Lung (tissue), 4 donors: ENCODE results near the gene ASAP3. TPM values are rescaled to one million over a fixed set of nuclear protein-coding genes. Genes with fewer than 3 reads are reported as not detected.

Source experiments
- polyA plus RNA-seq, 2 donors: library from polyadenylated mRNA; stranded (reverse); fragments of 200-250 nt; gene quantifications; one replicate each; pipeline ENCODE4 v1.2.1, GENCODE V29; 2013
- total RNA-seq, 2 donors: library from RNA; depleted of rRNA in 1 of 2; stranded (reverse); fragments of >200 nt in 1 of 2; gene quantifications; one replicate each; pipeline ENCODE4 v1.2.1, GENCODE V29; 2014 to 2021
- donor health status: Bipolar disorder and iron deficiency.
- donor health status: healthy.
- donor health status: DM: yes; HTN: yes; CAD: no.

Gene ASAP3
- total and polyA plus RNA-seq, 4 donors = 16.9 to 38.1 (median 30.0) TPM

Other genes starting within 250 kb of the ASAP3 start
- gene HNRNPR, start 139.9 kb downstream of the ASAP3 start, total RNA-seq = 100 to 1,000 TPM; 112 to 147 TPM
- 10 to 100 TPM; 54.2 to 77.8 TPM for gene HNRNPR, start 139.9 kb downstream of the ASAP3 start, polyA plus RNA-seq
- gene ZNF436, start 114.3 kb downstream of the ASAP3 start, total RNA-seq = 10 to 100 TPM in 1 of 2 donors, 1 to 10 TPM in 1; 8.9 to 30.9 TPM
- gene ZNF436, start 114.3 kb downstream of the ASAP3 start, polyA plus RNA-seq = 1 to 10 TPM; 2.1 to 4.2 TPM
- 10 to 100 TPM; 26.5 to 33.3 TPM for gene TCEA3, start 59.4 kb downstream of the ASAP3 start, total RNA-seq
- gene TCEA3, start 59.4 kb downstream of the ASAP3 start, polyA plus RNA-seq = 10 to 100 TPM; 10.3 to 37.5 TPM
- 1 to 10 TPM; 1.7 to 4.9 TPM for gene E2F2, start 47.1 kb upstream of the ASAP3 start, total RNA-seq
- 1 to 10 TPM in 1 of 2 donors, under 1 TPM in 1; 0.83 to 1.2 TPM for gene E2F2, start 47.1 kb upstream of the ASAP3 start, polyA plus RNA-seq
- 100 to 1,000 TPM; 119 to 192 TPM for gene ID3, start 75.3 kb upstream of the ASAP3 start, total RNA-seq
- 100 to 1,000 TPM; 134 to 275 TPM for gene ID3, start 75.3 kb upstream of the ASAP3 start, polyA plus RNA-seq
- 1,000 to 10,000 TPM in 1 of 2 donors, 100 to 1,000 TPM in 1; 775 to 1,368 TPM for gene RPL11, start 207.6 kb upstream of the ASAP3 start, total RNA-seq
- 1,000 to 10,000 TPM; 1,517 to 3,087 TPM for gene RPL11, start 207.6 kb upstream of the ASAP3 start, polyA plus RNA-seq